ENCODE results near the gene PKDCC. TPM values are rescaled to one million over a fixed set of nuclear protein-coding genes. Genes with fewer than 3 reads are reported as not detected.

The PKDCC gene
- total RNA-seq, 4 donors from 2014 or later: 34.1 to 244 (median 109) TPM

- H3K4me3 ChIP-seq: peak overlapping the region in 1 of 2 donors; percentile 90
- no peaks in the 10 kb centered on the region for H3K27me3 ChIP-seq
- no peak for DNase-seq
- no peaks in the 10 kb centered on the region for H3K36me3 ChIP-seq
- peak overlapping the region; percentile 96 to 99 for H3K27ac ChIP-seq
- TF ChIP-seq, protein P1, sequence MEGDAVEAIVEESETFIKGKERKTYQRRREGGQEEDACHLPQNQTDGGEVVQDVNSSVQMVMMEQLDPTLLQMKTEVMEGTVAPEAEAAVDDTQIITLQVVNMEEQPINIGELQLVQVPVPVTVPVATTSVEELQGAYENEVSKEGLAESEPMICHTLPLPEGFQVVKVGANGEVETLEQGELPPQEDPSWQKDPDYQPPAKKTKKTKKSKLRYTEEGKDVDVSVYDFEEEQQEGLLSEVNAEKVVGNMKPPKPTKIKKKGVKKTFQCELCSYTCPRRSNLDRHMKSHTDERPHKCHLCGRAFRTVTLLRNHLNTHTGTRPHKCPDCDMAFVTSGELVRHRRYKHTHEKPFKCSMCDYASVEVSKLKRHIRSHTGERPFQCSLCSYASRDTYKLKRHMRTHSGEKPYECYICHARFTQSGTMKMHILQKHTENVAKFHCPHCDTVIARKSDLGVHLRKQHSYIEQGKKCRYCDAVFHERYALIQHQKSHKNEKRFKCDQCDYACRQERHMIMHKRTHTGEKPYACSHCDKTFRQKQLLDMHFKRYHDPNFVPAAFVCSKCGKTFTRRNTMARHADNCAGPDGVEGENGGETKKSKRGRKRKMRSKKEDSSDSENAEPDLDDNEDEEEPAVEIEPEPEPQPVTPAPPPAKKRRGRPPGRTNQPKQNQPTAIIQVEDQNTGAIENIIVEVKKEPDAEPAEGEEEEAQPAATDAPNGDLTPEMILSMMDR (IDR thresholded peaks at IDR 0.05): no peak
- TF ChIP-seq POLR2A (IDR thresholded peaks at IDR 0.05): no peak
- no peaks in the 10 kb centered on the region for H3K9me3 ChIP-seq
- intact Hi-C loops (cut with DNase I; ENCODE audit: low total_unique reads): no loop called here
- peaks cover 0 to 14% of the 10 kb centered on the region in 2 donors for H3K4me1 ChIP-seq
Measured at GRCh38 chr2:42045848-42046748, 1.7 kb upstream of the PKDCC start.

GRCh38 chr2:42046819-42047487, 868 bp upstream of the PKDCC start:
- peak overlapping the region; percentile 96 to 99 for H3K27ac ChIP-seq
- peak; percentile 58 to 64 for DNase-seq
- intact Hi-C loops (cut with DNase I; ENCODE audit: low total_unique reads): no loop called here
- no peaks in the 10 kb centered on the region for H3K9me3 ChIP-seq
- H3K27me3 ChIP-seq: no peaks in the 10 kb centered on the region
- peak in 1 of 2 donors; percentile 3 for TF ChIP-seq POLR2A (IDR thresholded peaks at IDR 0.05)
- TF ChIP-seq, protein P1 (IDR thresholded peaks at IDR 0.05): no peak
- H3K36me3 ChIP-seq: no peaks in the 10 kb centered on the region
- peaks cover 0 to 23% of the 10 kb centered on the region in 2 donors for H3K4me1 ChIP-seq
- H3K4me3 ChIP-seq: peak overlapping the region; percentile 78 to 90

GRCh38 chr2:42048299-42049220, 739 bp downstream of the PKDCC start:
- H3K4me3 ChIP-seq: peak overlapping the region; percentile 83 to 90
- H3K9me3 ChIP-seq: no peaks in the 10 kb centered on the region
- DNase-seq: peak; percentile 50 to 66
- H3K27ac ChIP-seq: peak overlapping the region; percentile 94 to 96
- intact Hi-C loops (cut with DNase I; ENCODE audit: low total_unique reads): no loop called here
- TF ChIP-seq POLR2A (IDR thresholded peaks at IDR 0.05): no peak
- TF ChIP-seq, protein P1 (IDR thresholded peaks at IDR 0.05): peak in 1 of 4 experiments; percentile 4
- H3K36me3 ChIP-seq: no peaks in the 10 kb centered on the region
- no peaks in the 10 kb centered on the region for H3K27me3 ChIP-seq
- H3K4me1 ChIP-seq: peaks cover 0 to 28% of the 10 kb centered on the region in 2 donors

DNA sequence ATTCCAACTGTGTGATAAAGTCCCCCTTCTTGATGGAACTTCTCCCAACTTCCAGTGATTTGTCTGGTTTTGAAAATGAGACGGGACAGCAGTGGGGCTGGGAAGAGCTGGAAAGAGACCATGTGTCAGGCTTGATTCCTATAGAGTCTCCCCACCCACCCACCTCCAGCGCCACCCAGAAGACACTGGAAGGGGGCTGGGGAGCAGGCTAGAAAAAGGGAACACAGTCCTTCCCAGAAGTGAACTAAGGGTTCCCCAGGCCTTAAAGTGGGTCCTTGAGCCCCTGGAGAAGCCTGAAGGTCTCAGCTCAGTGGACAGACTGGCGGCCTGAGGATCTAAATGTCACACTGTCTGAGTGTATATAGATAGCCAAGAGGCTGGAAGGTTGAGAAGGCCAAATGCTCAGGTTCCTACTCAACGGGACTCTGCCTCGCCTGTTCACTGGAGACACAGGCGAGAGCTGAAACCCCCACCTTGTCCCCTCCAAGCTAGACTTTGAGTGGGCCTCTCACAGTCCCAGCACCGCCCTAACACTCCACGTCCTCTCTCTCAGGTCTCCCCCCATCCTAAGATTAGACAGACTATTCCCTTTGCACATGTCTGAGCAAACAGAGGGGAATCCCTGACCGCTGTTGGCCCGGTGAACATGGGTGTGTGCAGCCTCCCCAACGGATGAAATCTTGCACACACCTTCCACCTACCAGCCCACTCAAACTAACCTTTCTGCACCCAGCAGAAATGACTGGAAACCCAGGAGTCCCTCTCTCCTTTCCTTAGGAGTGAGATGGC, 1.6 kb downstream of the PKDCC start:
- DNase-seq: no peak
- intact Hi-C loops (cut with DNase I; ENCODE audit: low total_unique reads): no loop called here
- Histone ChIP-seq H3K4me1 (peaks cover 0 to 34% of the 10 kb centered on the region in 2 donors), H3K27me3 (no peaks in the 10 kb centered on the region), H3K36me3 (no peaks in the 10 kb centered on the region), H3K9me3 (no peaks in the 10 kb centered on the region), H3K4me3 (peak overlapping the region; percentile 83 to 90), H3K27ac (peak overlapping the region; percentile 94 to 96)
- TF ChIP-seq POLR2A (IDR thresholded peaks at IDR 0.05): no peak
- TF ChIP-seq, protein P1 (IDR thresholded peaks at IDR 0.05): no peak
